Tibial artery (tissue), 4 donors: Measurements from ENCODE around the gene SLC37A1.

ENCODE experiments used
- DNase-seq, 2 donors: peaks; one replicate each; pipeline ENCODE4 v3.0.0-alpha.2; 2019
- H3K27ac ChIP-seq, 2 donors: fragments of 200-600 bp; sonication (generic) in 1 of 2; 1 replicate in 1 of 2; 2 replicates in 1 of 2; pipeline ENCODE4 v1.5.1; 2018 to 2019; ENCODE audit warnings: mild to moderate bottlenecking in 1 of 2
- H3K27me3 ChIP-seq, 2 donors: fragments of 200-600 bp; sonication (generic) in 1 of 2; one replicate each; pipeline versions ENCODE4 v1.5.1 to v1.6.0; 2016 to 2019
- H3K36me3 ChIP-seq, 3 donors: fragments of 200-600 bp; sonication (generic) in 2 of 3; one replicate each; pipeline ENCODE4 v1.5.1; 2016 to 2019; ENCODE audit warnings: mild to moderate bottlenecking in 2 of 3
- H3K4me1 ChIP-seq, 4 donors: fragments of 200-600 bp; sonication (generic) in 2 of 4; 1 replicate in 3 of 4; 2 replicates in 1 of 4; pipeline ENCODE4 v1.5.1; 2016 to 2019
- H3K4me3 ChIP-seq, 2 donors: fragments of 200-600 bp; sonication (generic) in 1 of 2; 1 replicate in 1 of 2; 2 replicates in 1 of 2; pipeline ENCODE4 v1.5.1; 2018 to 2019; ENCODE audit warnings: mild to moderate bottlenecking in 2 of 2
- H3K9me3 ChIP-seq, 3 donors: fragments of 200-600 bp; sonication (generic) in 1 of 3; one replicate each; pipeline ENCODE4 v1.5.1; 2016 to 2019
- CTCF ChIP-seq, 2 experiments: fragments of 200-600 bp in 1 of 2; fragments of 450-650 bp in 1 of 2; IDR thresholded peaks; one replicate each; pipeline ENCODE4 v1.5.1; 2017 to 2019; ENCODE audit warnings: antibody characterized with exemption in 2 of 2, mild to moderate bottlenecking in 1 of 2, moderate library complexity in 1 of 2
- intact Hi-C: fragments of 100-400 bp; cut with DNase I; formaldehyde crosslinking; loops from one replicate; pipeline ENCODE4 v1.15.0; 2023; ENCODE audit warnings: low total_unique reads

SLC37A1 gene

GRCh38 chr21:42534421-42535378 lies 21.0 kb downstream of the SLC37A1 start:
- peaks cover 3 to 50% (median 15%) of the 10 kb centered on the region in 3 donors for H3K36me3 ChIP-seq
- no peak overlapping the region for H3K4me3 ChIP-seq
- peaks cover 0 to 15% (median 13%) of the 10 kb centered on the region in 4 donors for H3K4me1 ChIP-seq
- intact Hi-C loops = no loop called here
- no peak for TF ChIP-seq CTCF (IDR thresholded peaks at IDR 0.05)
- no peak overlapping the region for H3K27ac ChIP-seq
- H3K27me3 ChIP-seq = no peaks in the 10 kb centered on the region
- H3K9me3 ChIP-seq = no peaks in the 10 kb centered on the region
- DNase-seq = peak; percentile 47 to 73

DNA sequence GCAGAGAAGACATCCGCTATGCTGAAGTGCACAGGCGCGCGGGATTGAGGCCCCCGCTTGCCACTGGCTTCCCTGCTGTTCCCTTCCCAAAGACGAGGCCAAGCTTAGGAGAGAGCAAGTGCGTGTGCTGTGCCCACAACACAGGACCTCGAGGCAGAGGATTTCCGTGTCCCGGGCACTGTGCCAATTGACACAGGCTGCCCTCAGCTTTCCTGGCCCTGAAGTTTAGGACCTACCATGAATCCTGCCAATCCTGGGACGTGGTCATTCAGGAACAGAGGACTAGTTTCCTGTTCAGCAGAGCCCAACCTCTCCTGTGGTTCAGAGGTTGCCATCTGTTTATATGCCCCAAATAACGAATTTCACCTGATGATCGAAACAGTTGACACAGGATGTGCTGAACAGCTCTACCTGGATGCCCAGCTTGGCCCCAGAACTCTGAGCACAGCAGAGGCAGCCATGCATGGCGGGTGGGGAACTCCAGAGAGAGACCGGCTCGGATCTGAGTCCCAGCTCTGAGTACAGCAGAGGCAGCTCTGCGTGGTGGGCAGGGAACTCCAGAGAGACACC lies 22.0 kb downstream of the SLC37A1 start:
- H3K36me3 ChIP-seq = peaks cover 3 to 60% (median 15%) of the 10 kb centered on the region in 3 donors
- DNase-seq = peak in 1 of 2 donors; percentile 63
- TF ChIP-seq CTCF (IDR thresholded peaks at IDR 0.05) = no peak

GRCh38 chr21:42536601-42537000 lies 22.9 kb downstream of the SLC37A1 start:
- no peak for TF ChIP-seq CTCF (IDR thresholded peaks at IDR 0.05)
- intact Hi-C loops = no loop called here
- H3K36me3 ChIP-seq = peaks cover 3 to 61% (median 15%) of the 10 kb centered on the region in 3 donors
- DNase-seq = peak in 1 of 2 donors; percentile 34
- no peak overlapping the region for H3K27ac ChIP-seq
- no peaks in the 10 kb centered on the region for H3K9me3 ChIP-seq
- H3K27me3 ChIP-seq = no peaks in the 10 kb centered on the region
- peaks cover 0 to 14% (median 12%) of the 10 kb centered on the region in 4 donors for H3K4me1 ChIP-seq
- H3K4me3 ChIP-seq = no peak overlapping the region

More for the DNA sequence above, 22.0 kb downstream of the SLC37A1 start:
- intact Hi-C loops = no loop called here
- H3K27ac ChIP-seq = no peak overlapping the region
- no peaks in the 10 kb centered on the region for H3K9me3 ChIP-seq
- H3K27me3 ChIP-seq = no peaks in the 10 kb centered on the region
- no peak overlapping the region for H3K4me3 ChIP-seq
- peaks cover 0 to 14% (median 13%) of the 10 kb centered on the region in 4 donors for H3K4me1 ChIP-seq

DNA sequence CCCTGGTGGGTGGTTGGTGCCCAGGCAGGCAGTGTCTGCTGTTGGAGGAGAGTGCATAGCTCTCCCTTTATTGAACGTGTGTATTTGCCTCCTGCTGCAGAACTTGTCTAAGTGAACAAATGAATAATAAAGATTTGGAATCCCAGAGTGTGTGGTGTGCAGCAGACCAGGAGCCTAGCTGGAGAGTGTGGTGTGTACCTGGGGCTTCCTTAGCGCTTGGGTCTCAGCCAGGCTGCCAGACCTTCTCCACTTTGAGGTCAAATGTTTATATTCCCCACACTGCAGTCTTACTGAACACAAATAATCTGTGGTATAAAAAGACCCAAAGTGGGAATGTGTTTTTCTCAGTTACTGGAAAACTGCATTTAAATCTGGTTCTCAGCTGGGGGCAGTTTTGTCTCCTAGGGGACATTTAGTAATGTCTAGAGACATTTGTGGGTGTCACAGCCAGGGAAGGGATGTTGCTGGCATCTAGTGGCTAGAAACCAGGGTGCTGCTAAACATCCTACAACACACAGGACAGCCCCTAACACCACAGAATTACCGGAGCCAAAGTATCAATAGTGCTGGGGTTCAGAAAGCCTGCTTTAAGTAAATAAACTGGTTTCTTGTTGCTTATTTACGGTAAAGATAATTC lies 23.6 kb downstream of the SLC37A1 start:
- no peak for DNase-seq
- no peak for TF ChIP-seq CTCF (IDR thresholded peaks at IDR 0.05)
- Histone ChIP-seq H3K36me3 (peaks cover 3 to 66% (median 17%) of the 10 kb centered on the region in 3 donors), H3K27ac (no peak overlapping the region), H3K4me3 (no peak overlapping the region), H3K4me1 (peaks cover 0 to 13% (median 12%) of the 10 kb centered on the region in 4 donors), H3K9me3 (no peaks in the 10 kb centered on the region), H3K27me3 (no peaks in the 10 kb centered on the region)
- intact Hi-C loops = no loop called here

GRCh38 chr21:42538479-42539275 lies 25.0 kb downstream of the SLC37A1 start:
- intact Hi-C loops = no loop called here
- peaks cover 11 to 81% (median 31%) of the 10 kb centered on the region in 3 donors for H3K36me3 ChIP-seq

More at GRCh38 chr21:42538479-42539275, 25.0 kb downstream of the SLC37A1 start:
- H3K9me3 ChIP-seq = no peaks in the 10 kb centered on the region
- no peak for DNase-seq
- H3K4me1 ChIP-seq = no peaks in the 10 kb centered on the region
- no peaks in the 10 kb centered on the region for H3K27me3 ChIP-seq
- no peak overlapping the region for H3K27ac ChIP-seq
- no peak for TF ChIP-seq CTCF (IDR thresholded peaks at IDR 0.05)
- no peak overlapping the region for H3K4me3 ChIP-seq
